Measurements from ENCODE around the gene PCNX4.
"Not testable (repeated sequence)": the region's sequence is repeated elsewhere in the genome, so short reads cannot be mapped to it uniquely, and the experiment has no call there.

DNA sequence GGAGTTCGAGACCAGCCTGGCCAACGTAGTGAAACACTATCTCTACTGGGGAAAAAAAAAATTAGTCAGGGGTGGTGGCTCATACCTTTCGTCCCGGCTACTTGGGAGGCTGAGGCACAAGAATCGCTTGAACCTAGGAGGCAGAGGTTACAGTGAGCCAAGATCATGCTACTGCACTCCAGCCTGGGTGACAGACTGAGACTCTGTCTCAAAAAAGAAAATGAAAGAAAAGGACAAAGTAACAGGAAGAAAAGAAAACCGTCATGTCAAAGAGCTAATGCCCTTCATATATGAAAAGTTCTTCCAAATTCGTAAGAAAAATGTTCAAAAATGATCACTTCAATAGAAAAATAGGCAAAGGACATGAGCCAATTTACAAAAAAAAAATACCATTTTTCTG lies 8.1 kb downstream of the PCNX4 start:
- not testable (repeated sequence) for TF ChIP-seq CTBP1 (IDR thresholded peaks at IDR 0.05; ENCODE audit: borderline replicate concordance); L3MBTL2 (conservative IDR thresholded peaks at IDR 0.05); FOXA1 (IDR thresholded peaks at IDR 0.05)

All from HEK293T (cell line).